ENCODE results near the gene COL8A1.
A peak's percentile ranks its signal among the peaks of the same experiment; 100 is the strongest.
"Not testable (repeated sequence)": the region's sequence is repeated elsewhere in the genome, so short reads cannot be mapped to it uniquely, and the experiment has no call there.

The COL8A1 gene

DNA sequence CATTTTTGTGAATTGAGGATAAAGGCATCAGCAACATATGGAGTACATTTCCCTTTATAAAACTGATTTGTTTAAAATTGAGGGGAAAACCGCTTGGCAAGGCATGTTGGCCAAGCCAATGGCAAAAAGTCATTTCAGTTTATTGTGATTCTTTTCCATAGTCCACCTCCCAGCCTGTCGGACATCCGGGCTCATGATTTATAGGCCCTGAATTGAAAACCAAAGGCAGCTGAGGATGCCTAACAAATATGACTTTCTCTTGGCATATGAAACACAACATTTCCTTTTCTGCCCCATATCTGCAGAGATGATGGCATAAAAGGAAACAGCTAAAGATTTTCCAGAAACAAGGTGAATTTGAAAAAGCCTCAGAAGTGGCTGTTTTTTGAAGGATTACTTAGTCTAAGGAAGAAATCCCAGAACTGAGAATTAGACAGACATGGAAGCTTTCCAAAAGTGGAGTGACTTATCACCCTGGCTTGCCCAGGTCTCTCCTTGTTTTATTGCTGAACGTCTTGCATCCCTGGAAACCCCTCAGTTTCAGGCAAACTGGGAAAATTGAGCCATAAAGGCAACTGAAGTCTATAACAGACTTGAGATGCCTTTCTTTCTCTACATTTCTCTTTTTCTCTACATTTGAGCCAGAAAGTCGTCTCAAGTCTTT lies 74.0 kb downstream of the COL8A1 start:
- no peak for DNase-seq

DNA sequence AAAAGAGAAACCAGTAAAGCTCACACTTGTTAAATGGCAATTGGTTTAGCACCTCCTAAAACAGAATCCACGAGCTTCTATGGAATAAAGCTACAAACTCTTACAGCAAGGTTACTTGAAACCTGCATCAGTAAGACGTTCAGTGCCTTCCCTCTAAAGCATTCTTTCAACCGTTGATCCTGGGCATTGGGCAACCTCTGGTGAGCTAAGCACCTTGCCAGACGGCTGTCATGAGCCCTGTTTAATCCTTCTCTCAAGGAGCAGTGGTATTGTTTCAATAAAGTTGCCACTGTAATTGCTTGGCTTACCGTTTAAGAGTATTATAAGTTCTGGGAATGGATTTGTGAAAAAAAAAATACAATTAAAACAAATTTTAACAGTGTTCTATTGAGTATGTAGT lies 75.0 kb downstream of the COL8A1 start:
- no peak for DNase-seq

DNA sequence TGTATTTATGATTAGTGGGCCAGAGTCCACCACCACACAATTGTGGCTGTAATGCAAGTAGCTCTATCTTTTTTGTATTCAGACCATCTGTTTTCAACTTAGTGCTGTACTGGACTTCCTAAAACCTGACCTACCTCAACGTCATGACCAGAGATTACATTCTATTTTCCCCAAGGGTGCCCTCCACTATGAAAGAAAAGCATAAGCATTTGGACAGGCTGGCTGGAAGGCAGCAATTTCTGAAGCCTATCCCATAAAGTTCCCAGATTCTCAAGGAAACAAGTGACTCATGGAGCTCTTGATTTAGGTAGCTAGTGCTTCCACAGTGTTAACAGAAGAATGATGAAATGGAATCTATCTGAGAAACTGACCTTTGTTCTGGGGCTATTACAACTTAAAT lies 75.8 kb downstream of the COL8A1 start:
- no peak for DNase-seq

DNA sequence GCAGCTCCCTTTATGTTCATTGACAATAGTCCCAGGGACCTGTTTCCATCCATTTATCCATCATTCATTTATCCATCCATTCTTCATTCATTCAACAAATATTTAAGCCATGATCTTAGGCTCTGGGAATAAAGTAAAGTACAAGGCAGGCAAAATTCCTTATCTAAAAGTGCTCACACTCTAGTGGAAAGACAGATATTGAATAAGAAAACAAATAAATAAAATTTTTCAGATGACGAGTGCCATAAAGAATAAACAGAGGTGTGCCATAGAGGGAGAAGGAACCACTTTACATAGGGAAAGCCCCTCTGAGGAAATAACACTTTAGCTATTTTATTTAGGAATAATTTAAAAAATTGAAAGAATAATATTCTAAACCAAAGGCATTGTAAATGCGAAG lies 76.2 kb downstream of the COL8A1 start:
- no peak for DNase-seq

DNA sequence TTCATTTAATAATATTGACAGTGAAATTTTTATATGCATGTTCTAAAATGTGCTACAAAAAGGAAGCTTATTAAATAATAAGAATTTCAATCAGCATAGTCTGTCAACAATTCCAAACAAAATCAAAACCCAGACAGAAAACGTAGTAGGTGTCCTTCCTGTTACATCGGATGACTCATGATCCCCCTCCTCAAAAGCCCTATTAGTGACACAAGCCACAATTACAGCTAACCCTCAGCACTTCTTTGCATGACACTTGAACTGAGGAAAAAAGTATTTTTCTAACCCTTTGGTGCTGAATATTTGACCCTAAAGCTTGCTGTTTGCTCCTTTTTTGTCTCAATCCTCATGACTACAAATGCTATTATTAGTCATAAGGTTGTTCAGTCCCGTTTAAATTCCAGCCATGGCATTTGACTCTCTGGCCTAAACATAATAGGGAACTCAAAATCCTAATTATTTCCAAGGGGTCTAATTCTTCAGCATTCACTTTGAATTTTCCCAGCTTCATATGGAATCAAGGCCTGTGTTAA lies 78.1 kb downstream of the COL8A1 start:
- no peak for DNase-seq

DNA sequence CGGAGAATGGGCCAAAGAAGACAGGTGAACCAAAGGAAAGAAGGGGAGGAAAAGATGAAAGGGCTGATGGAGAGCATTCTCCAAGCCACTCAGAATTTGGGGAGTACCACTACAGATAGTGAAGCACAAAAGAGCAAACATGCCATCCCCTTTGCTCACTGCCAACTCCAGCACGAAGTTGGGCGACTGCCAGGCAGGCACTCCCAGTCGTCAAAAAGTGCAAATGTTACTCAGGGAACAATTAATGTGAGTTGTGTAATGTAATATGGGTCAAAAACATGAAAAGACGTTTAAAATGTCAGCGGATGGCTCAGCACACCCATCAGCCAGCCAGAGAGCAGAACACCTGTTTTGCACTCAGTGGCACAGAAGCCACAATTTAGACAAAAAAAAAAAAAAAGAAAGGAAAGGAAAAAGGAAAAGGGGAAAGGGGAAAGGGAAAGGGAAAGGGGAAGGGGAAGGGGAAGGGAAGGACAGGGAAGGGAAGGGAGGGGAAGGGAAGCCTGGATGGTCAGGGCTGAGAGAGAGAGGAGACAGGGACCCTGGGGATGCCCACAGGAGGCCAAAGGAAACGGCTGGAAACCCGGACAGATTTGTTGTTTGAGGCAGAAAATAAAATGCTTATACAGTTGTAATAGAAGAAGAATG lies 82.7 kb downstream of the COL8A1 start:
- DNase-seq: peak; percentile 28

DNA sequence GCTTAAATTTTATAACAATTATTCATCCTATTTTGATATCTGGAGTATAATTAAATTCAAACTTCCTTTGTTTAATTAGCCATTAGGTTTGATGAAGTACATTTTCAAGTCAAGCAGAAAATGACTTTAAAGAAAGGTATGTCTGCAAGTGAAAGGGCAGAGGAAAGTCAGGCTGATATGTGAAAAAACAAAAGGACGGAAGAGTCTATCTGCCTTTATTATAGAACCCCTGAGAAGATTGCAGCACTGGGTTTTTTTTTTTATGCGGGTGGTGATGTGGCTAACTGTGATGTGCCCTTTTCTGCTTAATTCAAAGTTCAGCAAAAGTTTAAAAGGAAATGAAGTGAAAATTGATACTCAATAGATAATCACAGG lies 83.2 kb downstream of the COL8A1 start:
- DNase-seq: no peak

DNA sequence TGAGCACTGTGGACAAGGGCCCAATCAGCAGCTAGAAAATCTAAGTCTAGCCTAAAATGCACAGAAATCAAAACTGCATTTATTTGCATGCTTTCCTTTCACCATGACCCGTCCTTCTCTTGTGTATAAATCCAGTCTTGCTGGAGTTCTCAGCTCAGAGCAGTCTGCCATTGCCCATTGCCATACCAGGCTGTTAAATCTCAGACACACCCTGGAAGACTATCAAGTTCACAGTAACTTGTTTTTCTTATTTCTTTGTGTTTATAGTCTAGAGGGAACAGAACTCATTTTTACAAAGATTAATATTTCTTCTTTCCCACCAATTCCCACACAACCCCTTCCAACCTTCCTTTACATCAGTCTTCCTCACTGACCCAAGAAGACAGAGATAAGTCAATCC lies 85.9 kb downstream of the COL8A1 start:
- no peak for DNase-seq

DNA sequence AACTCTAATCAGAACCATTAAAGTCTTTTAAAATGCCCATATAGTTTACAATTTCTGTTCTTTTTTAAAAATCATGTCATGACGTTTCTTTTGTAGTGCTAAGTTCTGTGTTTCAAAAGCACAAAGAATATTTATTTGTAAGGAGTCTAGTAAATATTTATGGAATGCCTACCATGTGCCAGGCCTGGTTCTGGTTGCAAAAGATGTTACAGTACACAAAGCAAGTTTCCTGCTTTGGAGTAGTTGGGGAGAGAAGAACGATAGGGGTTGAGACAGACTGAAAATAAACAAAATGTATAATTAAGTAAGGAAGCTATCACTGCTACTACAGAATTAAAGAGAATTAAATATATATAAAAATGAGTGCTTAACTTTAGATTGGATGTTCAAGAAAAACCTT lies 92.5 kb downstream of the COL8A1 start:
- no peak for DNase-seq

DNA sequence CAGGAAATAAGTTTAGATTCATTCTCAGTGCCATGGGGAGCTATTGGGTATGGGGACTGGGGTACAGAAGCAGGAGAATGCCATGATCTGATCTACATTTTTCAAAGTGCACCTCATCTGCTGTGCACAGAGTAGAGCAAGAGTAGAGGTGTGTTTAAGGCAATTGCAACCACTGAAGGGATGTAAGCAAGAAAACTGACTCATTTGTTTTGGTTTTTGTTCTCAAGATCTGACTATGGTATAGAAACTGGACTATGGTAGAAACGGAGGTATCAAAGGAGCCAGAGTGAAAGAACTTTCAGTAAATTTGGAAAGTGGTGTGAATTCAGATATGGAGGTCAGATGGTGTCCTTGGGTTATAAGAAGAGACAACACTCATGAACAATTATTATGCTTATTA lies 93.1 kb downstream of the COL8A1 start:
- no peak for DNase-seq

DNA sequence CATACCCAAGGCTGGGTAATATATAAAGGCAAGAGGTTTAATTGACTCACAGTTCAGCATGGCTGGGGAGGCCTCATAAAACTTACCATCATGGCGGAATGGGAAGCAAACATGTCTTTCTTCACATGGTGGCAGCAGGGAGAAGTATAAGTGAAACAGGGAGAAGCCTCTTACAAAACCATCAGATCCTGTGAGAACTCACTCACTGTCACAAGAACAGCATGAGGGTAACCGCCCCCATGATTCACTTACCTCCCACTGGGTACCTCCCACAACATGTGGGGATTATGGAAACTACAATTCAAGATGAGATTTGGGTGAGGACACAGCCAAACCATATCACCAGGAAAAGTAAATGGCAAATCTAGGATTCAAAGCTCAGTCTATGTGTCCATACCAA lies 102.0 kb downstream of the COL8A1 start:
- DNase-seq: not testable (repeated sequence)

DNA sequence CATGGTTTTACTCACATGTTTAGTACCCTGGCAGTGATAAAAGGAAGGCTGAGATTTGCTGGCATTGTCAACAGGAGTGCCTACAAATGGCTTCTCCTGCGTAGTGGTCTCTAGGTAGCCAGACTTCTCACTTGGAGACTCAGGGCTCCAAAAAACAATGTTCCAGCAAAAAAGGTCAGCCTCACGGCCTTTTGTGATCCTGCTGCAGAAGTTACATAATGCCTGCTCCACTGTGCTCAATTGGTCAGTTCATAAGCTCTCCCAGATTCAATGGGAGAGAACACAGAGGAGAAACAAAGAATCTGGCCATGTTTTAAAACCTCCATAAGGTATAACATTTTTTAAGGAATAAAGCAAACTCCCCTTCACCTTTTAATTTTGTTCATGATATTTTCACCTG lies 103.2 kb downstream of the COL8A1 start:
- DNase-seq: no peak

DNA sequence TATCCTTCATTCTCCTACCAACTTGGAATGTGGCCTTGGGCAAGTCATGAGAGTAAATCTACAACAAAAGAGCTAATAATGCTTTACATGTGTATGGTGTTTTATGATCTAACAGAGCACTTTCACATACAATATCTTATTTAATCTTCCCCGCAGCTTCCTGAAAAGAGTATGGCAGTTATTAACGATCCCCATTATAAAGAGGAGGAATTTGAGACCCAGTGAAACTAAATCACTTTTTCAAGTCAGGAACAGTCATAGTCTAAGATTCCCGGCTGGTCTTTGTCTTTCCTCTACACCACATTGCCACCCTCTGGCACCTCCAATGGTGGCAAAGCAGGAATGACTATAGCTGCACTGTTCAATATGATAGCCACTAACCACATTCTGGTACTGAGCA lies 109.5 kb downstream of the COL8A1 start:
- DNase-seq: peak; percentile 27

DNA sequence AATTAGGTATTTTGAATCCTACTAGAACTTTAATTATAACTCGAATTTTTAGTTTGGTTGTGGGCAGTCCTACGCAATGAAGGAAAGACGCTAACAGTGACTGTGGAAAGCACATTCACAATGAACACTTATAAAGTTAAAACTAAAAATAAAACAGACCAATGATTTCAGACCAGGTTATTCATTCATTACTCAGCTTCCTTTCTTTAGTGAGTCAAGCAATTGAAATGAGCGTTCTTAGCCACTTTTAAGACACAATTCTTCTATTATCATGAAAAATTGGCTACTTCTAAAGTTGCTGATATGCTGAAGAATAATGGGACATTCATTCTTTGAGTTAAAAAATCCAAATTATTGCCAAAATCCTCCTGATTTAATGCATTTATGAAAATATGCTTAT lies 113.3 kb downstream of the COL8A1 start:
- DNase-seq: no peak

DNA sequence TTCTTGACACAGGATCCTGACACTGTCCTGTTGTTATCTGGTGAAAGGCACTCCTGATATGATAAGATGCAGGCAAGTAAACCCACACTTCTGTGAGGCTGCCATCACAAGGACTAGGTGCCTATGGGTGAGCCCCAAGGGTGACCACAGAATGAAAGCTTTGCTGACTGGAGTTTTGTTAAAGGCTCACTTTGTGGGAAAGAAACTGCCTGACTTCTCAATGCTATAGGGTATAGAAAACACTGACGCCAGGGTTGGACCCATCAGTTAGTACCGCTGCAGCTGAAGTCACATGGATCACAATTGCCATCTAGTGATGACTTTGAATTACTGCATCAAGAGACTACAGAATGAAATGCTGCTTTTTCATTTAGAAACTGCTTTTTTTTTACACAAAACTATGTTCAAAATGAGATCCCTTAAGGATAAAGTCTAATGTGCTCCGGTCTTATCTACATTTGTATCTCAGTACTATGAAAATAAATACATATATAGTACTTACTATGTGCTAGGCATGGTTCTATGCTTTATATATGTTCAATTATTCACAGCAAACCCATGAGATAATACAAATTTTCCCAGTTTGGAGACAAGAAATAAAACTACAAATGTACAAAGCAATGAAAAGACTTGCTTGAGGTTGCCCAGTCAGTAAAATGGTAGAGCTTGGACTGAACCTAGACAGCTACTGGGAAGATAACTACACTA lies 115.0 kb downstream of the COL8A1 start:
- peak; percentile 34 for DNase-seq

DNA sequence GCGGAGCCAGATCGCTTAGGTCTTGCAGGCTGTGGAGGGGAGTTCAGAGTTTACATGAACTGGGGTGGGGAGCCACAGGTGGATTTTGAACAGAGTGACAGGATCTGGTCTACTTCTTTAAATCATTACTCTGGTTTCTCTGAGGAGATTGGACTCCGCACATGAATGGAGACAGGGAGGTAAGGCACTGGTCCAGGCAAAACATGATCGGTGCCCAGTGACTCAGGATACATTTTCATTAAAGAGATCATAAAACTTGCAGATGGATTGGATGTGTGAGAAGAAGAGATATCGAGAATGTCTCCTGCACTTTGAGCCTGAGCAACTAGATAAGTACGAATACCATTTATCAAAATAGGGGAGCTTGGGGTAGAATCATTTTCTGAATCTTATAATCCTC lies 117.4 kb downstream of the COL8A1 start:
- DNase-seq: no peak

DNA sequence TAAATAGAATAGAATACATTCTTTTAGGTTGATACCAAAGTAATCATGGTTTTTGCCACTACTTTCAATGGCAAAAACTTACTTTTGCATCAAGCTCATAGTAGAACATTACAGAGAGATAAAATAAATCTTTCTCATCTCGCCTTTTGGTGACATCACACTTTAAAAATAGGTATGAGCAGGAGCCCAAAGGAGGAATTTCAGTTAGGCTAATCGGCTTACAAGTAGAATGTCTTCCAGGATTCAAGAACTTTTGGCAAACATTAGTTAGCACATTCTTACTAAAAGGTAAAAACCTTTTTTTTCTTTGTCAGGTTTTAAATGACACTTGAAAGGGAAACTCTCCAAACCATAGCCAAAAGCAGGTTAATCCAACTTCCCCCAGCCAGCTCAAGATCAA lies 119.6 kb downstream of the COL8A1 start:
- no peak for DNase-seq

DNA sequence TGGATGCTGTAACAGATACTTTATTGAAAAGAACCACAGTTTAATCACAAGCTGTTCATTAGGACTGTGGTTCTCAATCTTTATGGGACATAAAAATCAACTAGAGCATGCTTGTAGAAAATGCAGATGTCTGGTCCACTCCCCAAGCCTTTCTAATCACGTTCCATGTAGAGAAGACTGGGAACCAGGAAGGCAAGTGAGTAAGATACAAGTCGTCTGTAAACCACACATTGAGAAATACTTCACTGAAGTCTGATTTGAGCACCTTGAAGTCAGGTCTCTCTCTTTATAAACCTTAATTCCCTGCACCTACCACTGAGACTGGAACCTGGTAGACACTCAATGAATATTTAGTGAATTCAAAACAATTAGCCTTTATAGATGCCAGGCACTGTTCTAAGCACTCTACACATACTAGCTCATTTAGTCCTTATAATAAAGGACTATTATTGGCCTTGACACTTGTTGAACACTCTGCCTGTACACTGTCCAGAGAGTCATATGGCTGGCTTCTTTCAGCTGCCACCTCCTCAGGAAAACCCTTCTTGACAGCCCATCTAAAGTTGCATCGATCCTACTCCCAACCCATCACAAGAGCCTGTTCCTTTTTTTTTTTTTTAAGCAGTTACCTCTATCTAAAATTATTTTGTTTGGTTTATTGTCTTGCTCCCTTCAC lies 120.2 kb downstream of the COL8A1 start:
- DNase-seq: no peak

DNA sequence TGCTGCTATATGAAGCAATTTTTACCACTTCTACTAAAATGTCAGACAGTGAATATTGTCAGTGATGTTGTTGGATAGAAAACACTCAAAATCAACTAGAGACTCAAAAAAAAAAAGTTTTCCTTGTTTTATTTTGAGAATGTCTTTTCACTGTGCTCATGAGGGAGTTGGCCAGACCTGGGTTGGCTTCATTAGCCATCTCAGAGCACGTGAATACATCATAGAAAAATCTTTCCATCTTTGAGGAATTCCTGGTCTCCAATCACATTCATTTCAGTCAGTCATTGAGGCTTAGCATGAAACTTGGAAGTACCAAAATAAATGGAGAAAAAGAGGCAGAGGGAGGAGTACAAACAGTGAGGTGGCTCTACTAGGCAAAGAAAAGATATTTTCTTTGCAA lies 121.6 kb downstream of the COL8A1 start:
- no peak for DNase-seq

DNA sequence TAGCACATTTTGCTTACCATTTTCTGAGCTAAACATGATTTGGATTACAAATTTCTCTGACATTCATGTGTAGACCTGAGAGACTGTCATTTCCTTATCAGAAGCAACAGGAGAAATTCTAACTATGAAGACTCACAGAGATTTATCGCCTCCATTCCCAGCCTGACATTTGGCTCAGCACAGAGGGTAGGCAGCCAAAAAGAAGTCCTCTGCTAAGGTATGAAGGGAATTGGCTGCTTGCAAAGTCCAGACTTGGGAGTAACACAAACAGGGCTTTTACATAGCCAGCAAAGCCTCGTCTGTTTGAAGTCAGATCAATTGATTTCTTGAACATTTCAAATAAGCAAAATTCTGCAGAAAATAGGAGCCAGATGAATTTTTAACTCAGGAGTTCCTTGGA lies 122.2 kb downstream of the COL8A1 start:
- DNase-seq: no peak

DNA sequence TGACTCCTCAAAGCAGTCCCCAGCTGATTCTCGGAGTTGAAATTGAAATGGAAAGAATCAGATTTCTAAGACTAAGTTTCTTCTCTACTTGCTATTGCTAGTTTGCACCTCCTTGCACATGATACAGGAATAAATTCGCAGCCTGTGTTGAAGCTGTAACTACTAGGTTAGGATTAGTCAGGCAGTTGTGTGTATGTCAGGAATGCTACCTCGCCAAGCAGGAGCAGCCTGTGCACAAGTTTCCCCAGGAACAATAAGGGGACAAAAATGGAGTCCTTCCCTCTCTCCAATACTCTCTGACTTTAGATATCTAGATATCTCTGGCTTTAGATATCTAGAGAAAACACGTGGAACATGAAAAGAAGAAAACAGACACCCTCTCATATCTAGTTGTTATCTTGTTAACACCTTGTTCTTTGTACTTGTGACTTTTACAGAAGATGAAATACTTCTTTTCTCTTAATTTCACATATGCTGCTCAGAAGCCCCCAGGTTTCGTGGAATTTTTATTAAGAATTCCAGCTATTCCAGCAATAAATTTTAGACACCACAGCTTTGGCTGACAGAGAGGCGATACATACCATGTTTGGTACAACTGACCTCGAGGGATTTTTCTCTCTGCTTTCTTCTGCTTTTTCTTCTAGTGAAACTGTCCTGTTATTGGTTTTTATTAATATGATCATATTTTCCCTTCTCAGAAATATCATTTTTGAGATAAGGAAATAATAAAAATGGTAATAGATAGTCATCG lies 123.2 kb downstream of the COL8A1 start:
- no peak for DNase-seq

DNA sequence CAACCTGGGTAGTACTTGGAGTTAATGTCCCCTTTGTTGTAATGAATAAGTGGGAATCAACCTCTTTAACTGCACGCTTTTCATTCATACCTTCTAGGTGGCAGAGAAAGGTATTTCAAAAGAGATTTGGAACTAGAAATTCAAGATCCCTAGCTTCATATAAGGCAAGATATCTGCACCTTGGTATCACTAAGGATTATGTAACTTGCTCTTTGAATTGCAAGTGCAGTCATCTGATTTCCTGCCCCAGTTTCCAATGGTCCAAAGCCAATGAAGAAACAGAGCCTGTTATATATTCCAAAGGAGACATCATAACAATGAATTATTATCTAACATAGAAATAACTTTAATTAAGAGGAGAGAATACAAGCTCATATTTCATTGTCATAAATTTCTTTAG lies 124.5 kb downstream of the COL8A1 start:
- no peak for DNase-seq

DNA sequence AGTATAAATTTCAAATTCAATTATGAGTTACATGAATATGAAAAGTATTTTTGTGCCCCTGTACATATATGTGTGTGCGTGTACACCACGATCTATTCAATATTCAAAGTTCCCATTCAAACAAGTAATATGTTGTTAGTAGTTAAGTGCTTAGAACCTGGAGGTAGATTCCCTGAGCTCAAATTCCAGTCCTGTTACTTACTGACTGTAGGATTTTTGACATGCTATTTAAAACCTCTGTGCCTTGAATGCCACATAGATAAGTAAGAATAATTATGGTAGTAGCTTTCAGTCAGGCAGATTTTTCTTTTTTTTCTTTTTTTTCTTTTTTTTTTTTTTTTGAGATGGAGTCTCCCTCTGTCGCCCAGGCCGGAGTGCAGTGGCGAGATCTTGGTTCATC lies 126.0 kb downstream of the COL8A1 start:
- DNase-seq: no peak

Data from NCI-H69 (cell line).